NCI-H2196 treated with DMSO at 0.1 percent for 48 hours (cell line): ENCODE results near the gene IFNL1.
A peak's percentile ranks its signal among the peaks of the same experiment; 100 is the strongest.
"Not testable (repeated sequence)": the region's sequence is repeated elsewhere in the genome, so short reads cannot be mapped to it uniquely, and the experiment has no call there.

Source experiments
- DNase-seq: peaks from one replicate; lab custom pipeline; 2025; ENCODE audit not compliant: unreplicated experiment; lab: John Stamatoyannopoulos, UW

Gene IFNL1

GRCh38 chr19:39270036-39270871 is 26.0 kb upstream of the IFNL1 start:
- DNase-seq, result peak; percentile 8

DNA sequence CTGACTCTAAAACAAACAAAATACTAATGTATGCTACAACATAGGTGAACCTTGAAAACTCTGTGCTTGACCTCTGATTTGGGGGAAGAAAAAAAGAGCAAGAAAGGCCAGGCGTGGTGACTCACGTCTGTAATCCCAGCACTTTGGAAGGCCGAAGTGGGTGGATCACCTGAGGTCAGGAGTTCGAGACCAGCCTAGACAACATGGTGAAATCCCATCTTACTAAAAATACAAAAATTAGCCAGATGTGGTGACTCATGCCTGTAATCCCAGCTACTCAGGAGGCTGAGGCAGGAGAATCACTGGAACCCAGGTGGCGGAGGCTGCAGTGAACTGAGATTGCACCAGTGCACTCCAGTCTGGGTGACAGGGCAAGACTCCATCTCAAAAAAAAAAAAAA is 22.3 kb upstream of the IFNL1 start:
- not testable (repeated sequence) for DNase-seq

- no peak for DNase-seq
Observed at GRCh38 chr19:39275578-39275977, 20.6 kb upstream of the IFNL1 start.

DNA sequence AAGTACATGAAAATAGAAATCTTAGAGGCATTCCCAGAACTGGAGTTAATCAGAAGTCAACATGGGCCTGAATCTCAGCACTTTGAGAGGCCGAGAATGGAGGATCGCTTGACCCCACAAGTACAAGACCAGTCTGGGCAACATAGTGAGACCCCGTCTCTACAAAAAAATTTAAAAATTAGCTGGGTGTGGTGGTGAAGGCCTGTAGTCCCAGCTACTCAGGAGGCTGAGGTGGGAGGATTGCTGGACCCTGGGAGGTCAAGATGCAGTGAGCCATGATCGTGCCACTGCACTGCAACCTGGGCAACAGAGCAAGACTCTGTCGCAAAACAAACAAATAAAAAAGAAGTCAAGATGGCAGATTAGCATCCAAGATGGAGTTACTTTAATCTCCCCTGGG is 19.5 kb upstream of the IFNL1 start:
- DNase-seq, result no peak

DNA sequence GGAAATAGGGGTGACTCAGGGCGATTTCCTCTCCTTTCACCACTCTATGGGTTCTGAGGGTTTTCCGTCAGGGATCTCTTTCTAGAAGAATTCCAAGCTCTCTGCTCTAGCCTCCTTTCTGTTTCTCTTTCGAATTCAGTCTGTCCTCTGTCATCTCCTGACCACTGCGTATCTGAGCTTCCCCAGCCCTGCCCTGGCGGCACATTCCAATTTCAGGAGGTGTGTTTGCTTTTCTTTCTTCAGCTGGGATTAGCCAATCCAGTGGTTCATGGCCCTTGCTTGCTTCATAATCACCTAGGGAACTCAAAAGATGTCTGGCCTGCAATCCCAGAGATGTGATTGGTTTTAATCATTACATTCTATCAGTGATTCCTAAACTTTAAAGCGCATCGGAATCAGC is 18.6 kb upstream of the IFNL1 start:
- DNase-seq, result no peak

DNA sequence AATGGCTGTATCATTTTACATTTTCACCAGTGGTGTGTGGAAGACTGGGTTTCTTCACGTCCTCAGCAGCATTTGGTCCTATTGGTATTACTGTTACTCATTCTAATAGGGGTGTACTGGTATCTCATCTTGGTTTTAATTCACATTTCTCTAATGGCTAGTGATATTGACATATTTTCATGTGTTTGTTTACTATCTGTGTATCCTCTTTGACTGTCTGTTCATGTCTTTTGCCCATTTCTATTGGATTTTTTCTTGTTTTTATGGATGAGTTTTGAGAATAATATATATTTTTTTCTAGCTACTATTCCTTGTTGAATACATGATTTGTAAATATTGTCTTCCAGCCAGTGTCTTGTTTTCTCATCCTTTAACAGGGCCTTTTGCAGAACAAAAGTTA is 14.2 kb upstream of the IFNL1 start:
- DNase-seq, result no peak

DNA sequence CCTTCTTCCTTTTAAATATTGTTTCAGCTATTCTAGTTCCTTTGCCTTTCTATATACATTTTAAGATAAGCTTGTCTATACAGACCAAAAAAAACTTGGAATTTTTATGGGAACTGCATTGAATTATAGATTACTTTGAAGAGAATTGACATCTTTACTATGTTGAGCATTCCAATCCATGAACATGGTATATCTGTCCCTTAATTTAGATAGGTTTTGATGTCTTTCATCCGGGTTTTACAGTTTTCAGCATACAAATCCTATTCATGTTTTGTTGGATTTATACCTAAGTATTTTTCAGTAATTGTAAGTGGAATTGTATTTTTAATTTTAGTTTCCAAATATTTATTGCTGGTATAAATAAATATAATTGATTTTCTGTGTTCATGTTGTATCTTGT is 12.2 kb upstream of the IFNL1 start:
- DNase-seq, result no peak

DNA sequence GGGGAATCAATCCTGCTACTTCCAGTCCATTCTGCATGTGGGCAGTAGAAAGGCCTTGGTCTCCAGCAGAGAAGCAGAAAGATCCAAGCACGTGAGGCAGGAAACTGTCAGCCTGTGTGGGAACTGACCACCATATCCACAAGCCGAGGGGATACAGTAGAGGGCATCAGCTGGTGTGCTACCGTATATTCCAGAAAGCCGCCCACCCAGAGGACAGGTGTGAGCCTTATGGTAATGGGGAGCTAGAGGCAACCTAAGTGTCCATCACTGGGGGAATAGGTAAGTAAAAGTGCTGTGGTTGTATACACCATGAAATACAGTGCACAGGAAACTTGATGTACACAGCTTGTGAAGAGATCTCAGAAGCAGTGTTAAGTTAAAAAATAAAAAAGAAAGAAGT is 2.8 kb upstream of the IFNL1 start:
- DNase-seq, result no peak

DNA sequence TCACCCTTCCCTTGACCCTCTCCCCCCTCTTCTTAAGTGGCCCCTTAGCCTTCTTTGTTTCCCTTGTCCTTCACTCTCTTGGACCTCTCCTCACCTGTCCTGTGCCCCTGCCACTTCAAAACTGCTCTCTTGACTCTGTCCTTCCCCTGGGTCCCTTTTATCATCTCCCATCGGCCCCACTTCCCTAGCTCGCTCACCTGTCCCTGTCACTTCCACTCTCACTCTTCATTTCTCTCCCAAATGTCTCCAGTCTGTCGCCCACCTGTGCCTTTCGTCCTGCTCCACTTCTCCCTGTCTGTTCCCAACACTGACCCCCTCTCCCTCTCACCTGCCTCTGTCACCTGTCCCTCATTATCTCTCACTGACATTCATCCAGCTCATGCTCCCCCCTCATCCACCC is 699 bp downstream of the IFNL1 start:
- DNase-seq, result no peak

GRCh38 chr19:39297931-39298634 is 1.9 kb downstream of the IFNL1 start:
- no peak for DNase-seq

GRCh38 chr19:39299404-39299803 is 3.2 kb downstream of the IFNL1 start:
- DNase-seq, result no peak

GRCh38 chr19:39299832-39300231 is 3.6 kb downstream of the IFNL1 start:
- DNase-seq, result no peak

- no peak for DNase-seq
Observed at GRCh38 chr19:39301021-39301420, 4.8 kb downstream of the IFNL1 start.

DNA sequence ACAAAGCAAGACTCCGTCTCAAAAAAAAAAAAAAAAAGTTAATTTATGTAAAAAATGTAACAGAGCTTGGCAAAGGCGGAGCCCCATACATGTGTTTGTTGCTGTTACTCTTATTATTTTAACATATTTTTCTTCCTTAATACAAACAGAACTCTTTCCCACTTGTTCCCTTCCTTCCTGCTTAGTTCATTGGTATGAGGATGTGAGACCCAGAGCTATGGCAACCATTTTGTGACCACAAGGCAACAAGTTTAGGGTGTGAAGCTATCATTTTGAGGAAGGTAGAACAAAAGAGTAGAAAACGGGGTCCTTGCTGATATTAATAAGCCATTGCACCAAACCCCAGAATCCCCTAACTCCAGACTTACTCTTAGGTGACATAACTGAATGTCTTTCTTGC is 5.4 kb downstream of the IFNL1 start:
- no peak for DNase-seq

- DNase-seq, result no peak
Observed at GRCh38 chr19:39303373-39304184, 7.4 kb downstream of the IFNL1 start.

- no peak for DNase-seq
Observed at GRCh38 chr19:39304185-39304513, 7.9 kb downstream of the IFNL1 start.

- DNase-seq, result no peak
Observed at GRCh38 chr19:39304701-39305571, 8.7 kb downstream of the IFNL1 start.

- DNase-seq, result no peak
Observed at GRCh38 chr19:39306075-39306474, 9.9 kb downstream of the IFNL1 start.

DNA sequence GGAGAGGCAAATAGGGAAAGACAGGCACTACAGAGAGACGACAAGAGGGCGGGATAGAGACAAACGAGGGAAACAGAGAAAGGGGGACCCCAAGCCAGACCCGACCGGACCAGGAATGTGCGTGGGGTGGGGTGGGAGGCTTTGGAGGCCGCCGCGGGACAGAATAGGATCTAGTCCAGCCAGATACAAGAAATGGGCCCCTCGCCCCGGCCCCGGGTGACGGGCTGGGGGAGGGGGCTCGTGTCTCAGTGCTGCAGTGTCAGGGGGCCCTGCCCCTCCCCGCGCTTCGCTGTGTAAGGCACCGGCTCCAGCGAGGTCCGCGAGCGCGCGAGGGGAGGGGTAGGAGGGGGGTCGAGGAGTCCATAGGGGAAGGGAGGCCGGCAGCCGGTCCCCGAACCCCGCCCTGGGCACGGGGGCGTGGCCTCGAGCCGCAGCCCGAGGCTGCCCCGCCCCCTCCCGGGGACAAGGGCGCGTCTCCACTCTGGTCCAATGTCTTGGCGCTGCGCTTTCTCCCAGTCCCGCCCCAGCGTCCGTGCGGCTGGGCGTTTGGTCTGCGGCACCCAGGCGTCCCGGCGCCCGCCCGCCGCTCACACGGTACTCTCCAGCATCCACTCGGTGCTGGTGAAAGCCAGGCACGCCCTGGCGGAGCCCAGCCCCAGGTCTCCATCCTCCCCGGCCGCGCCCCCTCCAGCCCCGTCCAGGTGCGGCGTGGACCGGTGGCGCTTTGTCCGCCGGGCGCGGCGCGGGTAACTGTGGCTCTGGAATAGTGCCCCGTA is 11.0 kb downstream of the IFNL1 start:
- DNase-seq, result peak; percentile 83
